NCI-H226 (cell line): Measurements from ENCODE around the gene MPPED1.

Experiments used
- DNase-seq: peaks from one replicate; pipeline ENCODE4 v3.0.0-alpha.2; 2015

The MPPED1 gene

DNA sequence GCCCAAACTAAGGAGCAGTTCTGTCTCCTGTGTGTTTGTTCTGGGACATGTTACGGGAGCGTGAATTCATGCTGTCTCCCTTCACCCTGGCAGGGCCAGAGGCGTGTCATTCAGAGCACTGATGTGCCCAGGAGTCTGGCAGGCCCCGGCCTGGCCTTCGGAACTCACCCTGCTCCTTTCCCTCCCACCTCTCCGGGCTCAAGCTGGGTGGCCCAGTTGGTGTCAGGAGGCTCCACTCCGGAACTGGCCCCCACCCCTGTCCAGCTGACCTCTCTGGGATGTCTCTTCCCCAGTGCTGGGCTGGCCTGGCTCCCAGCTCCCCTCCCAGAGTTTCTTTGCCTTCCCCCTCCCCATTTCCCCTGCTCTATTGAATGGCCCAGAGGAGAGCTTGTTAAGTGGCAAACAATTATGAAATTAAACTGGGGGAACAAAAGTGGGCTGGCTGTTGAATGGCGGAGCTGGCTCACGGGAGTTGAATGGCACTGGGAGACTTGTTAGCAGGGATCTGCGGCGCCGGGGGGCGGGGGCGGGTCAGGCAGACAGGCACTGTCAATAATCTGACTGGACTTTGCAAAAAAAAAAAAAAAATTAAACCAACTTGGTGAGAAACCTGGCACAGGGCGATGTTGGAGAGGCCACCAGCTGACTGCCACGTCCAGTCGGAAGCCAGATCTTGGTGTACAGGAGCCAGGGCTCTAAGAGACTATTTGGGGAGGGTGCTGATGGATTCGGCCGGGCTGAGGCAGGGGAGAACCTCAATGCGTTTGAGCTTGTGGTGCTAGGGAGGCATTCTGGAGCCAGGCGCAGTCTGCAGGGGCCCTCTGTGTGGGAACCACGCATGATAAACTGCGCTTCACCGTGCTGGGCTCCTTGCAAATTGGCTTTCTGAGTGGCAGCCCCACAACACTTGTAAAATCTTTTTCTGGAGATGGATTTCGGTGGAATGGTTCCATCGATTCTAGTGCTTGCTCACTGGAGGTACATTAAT, 1.3 kb downstream of the MPPED1 start:
- DNase-seq: no peak

DNA sequence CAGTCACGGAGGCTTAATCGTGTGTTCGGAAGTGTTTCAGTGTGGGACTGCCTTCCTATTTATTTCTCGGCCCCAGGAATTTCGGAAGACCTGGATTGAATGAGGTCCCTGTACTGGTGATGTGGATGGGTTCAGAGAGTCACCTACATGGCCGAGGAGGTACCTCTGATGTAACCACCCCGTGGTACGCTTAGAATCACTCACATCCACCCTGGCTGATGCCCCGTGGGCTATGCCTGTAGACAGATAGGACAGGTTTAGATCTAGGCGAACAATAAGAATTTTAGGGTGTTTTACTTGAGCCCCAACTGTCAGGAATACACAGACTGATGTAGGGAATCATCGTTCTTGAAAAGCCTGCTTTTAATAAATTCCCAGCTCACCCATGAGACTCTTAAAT, 2.0 kb downstream of the MPPED1 start:
- no peak for DNase-seq

DNA sequence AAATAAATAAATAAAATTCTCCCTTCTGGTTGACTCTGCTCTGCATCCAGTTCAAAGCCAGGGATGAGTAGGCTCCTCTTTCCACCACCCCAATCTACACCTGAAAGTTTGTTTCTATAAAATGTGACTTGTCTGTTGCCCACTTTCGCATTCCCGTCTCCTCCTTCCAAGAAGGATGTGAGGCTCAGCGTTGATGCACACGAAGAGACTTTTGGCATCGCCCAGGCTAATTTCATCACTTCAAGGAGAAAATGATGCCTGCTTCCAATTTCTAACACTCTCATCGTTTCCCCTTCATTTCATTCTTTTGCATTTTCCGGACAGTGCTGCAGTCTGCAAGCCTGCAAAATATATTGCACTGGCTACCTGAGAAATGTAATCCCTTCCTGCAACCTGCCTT, 3.9 kb downstream of the MPPED1 start:
- DNase-seq: no peak

DNA sequence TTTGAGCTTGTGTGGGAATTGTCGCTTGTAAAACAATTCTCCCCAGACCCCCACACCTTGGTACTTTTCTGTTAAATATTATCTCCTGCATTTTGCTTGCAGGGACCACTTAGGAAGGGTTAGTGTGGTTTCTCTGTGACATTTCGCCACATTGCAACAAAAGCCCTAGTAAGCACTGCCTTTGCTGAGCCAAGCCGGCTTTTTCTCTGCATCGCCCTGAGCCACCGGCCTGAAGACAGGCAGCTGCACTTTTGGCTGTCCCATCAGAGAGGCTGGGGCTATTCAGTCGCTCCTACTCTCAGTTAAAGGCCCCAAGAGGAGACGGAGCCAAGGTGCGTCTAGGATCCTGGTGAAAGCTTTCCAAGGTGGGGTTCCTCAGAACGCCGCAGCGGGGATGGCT, 5.7 kb downstream of the MPPED1 start:
- DNase-seq: no peak

DNA sequence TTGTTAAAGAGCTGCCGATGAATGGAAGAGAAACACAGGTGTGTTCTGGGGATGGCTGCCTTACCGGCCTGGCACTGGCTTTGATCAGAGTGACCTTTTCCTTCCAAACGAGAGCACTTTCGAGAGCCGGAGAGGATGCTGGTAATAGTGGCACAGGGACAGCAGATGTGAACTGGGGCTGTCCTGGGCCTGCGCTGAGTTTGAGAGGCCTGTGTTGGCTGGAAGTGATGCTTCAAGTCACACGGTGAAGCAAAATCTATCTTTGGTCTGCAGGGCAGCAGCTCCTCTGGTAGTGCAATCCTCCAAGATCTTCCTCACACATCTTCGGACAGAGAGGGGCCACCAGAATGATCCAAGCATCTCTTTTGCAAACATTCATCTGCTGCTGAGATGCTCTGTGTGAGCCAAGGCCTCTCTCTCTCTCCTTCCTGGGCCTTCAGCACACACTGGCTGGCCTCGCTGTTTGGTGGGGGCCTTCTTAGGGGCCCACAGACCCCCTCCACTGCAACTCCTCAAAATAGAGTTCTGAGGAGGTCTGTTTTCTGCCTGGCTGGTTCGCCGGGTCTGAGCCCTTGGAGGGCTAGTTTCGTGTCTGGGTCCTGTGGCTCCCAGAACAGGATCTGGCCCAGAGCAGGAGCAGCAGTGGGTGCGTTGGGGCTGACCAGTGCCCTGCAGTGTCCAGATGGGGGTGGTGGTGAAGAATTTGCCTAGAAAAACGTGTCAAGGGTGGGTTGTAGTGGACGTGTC, 6.4 kb downstream of the MPPED1 start:
- DNase-seq: no peak

DNA sequence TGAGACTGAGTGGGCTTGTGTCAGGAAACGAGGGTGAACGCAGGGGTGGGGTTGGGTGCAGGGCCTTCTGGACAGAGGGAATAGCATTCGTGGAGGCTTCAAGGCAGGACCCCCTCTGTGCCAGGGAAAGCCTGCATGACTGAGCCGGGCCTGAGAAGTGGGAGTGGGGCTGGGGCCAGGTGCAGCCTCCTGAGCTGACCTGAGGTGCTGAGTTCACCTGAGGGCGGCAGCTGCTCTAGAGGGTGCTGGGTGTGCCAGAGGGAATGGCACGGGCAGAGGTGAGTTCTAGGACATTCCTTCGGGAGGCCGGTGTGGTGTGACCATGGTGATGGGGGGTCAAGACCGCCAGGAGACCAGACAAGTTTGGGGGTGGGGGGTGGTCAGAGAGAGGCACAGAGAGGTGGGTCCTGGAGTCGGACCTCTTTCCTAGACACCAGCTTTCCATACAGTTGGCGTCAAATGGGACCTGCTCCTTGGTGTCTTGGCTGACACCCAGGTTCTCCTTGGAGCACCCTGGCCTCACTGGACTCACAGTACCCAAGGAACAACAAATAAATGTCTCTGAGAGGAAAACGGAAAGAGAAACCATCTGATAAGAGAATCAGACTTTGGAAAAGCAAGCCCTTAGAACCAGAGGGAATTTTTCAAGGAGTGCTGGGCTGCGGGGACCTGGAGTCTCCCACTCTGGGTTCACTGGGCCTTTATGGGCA, 7.7 kb downstream of the MPPED1 start:
- no peak for DNase-seq

DNA sequence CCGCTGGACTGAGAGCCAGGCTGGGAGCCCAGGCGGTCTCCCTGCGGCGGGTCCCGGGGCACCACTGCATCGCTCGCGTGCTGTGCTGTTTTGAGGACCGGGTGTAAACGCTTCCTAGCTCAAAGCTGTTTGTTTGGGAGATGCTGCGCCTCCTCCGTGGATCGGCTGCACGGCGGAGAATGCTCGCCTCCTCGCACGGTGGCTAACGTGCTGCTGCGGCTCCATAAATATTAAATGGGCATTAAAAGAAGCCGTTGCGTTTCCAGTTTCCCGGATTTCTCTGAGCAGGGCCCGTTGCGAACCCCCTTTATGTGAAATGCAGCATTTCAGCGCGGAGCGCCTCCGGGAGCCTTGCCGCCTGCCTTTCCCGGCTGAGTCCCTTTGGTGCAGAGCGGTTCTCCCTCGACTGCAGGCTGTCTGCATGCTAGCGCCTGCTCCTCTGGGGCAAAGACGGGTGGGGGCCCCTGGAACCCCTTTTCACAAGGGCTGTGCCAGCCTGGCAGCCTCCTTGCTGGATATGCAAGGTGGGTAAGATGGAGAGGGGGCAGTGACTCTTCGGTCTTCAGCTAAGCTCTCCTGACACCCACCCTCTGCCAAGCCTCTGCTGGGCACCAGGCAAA, 9.3 kb downstream of the MPPED1 start:
- no peak for DNase-seq

DNA sequence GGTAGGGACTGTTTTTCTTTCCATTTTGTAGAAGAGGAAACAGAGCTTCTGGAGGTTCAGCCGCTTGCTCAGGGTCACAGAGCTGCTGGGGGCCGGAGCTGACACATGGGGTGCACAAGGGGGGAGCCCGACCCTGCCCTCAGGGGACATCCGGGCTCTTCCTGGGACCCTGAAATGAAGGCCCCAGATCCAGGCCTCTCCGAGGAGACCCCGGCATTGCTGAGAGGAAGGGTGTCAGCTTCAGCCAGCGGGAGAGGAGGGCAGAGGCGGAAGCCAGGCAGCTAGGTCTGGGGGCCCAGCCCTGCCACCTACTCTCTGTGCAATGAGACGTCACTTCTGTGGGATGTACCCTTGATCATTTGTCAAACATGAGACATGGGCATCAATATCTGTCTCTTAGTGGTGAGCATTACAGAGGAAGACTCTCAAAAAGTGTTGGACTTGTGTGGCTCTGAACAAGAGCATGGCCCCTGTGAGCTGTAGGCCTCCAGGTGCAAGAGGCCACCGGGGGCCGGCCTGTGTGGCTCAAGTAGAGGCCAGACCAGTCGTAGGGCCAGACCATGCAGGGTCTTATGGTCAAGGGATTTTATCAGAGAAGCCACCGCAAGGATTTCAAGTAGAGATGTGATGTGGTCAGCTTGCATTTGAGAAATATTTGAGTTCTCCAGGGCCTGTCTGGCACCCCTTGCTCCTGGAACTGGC, 10.3 kb downstream of the MPPED1 start:
- no peak for DNase-seq

DNA sequence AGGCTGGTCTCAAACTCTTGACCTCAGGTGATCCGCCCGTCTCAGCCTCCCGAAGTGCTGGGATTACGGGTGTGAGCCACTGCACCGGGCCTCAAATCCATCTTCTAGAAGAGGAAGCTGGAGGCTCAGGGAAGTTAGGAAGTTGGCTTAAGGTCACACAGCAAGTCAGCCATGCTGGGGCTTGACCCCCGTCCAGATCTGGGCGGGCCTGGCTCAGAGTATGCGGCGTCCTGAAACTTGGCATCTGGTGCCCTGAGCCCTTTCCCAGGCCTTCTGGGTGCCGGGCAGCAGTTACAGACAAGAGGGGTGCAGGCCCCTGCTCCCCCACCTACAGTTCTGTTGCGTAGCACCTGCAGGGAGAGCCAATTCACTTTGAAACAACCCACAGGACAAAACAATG, 11.2 kb downstream of the MPPED1 start:
- no peak for DNase-seq

DNA sequence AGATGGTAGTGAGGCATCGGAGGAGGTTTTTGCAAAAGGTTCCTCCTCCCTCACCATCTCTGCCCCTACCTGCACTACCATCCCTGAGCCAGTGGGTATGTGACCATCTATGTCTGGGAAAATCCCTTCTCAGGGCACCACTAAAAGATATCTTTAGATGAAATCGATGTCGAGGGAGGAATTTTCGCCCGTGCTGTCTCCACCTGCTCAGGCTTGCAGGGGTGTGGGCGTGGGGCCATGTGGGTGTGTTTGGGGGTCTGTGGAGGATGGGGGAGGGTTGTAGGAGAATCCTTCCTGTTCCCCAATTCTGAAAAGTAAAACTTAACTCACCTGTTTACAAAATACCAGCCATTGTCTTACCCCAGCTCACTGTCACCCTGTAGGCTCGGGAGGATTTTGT, 12.4 kb downstream of the MPPED1 start:
- no peak for DNase-seq

DNA sequence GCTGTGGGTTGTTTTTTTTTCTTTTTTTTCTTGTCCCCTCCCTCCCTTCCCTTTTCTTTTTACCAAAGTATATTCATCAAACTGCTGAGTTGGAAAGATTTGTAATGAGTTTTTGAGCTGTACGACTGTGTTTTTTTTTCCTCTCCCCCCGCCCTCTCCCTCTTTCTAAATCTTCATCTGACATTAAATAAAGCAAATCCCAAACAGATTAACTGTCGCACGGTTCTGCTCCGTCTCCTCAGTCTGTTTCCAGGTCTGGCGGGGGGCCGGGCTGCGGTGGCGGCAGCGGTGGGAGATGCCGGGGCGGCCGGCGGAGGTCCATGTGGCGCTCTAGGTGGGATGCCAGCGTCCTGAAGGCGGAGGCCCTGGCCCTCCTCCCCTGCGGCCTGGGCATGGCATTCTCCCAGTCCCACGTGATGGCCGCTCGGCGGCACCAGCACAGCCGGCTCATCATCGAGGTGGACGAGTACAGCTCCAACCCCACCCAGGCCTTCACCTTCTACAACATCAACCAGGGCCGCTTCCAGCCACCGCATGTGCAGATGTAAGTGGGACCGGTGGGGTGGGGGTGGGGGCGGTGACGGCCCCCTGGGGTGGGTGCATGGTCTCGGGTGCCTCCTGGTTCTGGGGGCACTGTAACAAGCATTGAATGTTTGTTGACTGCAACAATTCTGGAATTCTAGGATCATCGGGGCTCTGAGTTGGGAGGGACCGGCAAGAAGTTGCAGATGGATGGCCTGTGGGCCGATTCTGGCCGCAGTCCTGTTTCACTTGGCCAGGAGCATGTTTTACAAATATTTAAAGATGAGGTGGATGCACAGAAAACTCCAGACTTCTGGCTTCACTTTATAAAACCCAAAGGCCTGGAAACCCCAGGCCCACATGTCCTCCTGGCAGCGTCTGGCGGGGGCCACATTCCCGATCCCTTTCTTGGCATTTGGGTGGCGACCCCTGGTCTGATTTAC, 13.1 kb downstream of the MPPED1 start:
- no peak for DNase-seq

DNA sequence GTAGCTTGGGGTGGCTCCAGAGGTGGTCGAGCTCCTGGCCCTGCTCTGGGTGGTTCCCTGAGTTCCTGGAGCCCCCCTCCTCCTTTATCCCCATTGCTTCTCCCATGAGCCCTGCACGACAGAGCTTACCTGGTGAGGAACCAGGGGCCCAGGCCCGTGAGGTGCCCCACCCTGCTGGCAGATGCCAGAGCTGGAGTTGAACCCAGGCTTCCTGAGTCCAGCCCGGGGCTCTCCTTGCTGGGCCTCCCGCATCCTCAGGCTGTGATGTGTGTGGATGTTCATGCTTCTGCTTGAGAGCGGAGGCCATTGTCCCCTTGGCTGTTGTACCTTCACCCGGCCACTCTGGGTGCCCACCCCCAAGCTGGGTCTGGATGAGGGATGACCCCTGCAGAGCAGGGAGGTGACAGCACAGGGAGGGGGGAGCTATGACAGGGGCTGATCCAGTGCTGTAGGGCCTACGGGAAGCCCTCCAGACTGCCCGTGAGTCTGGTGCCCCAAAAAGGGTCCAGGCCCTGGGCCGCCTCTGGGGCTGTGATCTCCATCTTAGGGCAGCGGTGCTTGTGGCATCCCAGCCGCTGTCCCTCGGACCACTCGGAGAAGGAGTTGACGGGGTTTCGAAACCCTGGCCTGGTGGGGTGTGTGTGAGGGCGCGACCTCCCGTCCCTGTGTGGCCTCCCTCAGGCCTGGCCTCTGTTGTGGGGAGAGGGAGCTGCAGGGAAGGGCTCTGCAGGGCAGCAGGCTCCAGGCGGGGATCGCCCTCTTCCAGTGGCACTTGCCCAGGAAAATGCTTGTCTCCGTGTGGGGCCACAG, 14.4 kb downstream of the MPPED1 start:
- no peak for DNase-seq

DNA sequence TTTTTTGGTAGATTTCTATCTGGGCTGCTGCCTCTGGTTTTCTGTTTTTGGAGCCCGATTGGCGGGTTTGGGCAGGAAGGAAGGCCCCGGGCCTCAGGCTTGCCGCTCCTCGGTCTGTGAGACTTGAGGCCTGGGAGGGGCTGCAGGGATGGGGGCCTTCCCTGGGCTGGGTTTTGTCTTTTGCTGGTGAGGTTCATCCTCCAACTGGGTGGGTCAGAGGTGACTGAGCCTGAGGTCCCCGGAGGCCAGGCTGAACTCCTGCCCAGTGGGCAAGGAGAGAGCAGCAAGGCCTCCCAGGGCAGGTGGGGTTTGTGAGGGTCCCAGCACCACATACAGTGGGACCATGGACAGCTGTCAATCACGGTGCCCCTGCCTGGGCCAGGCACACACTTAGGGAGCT, 15.0 kb downstream of the MPPED1 start:
- DNase-seq: no peak

DNA sequence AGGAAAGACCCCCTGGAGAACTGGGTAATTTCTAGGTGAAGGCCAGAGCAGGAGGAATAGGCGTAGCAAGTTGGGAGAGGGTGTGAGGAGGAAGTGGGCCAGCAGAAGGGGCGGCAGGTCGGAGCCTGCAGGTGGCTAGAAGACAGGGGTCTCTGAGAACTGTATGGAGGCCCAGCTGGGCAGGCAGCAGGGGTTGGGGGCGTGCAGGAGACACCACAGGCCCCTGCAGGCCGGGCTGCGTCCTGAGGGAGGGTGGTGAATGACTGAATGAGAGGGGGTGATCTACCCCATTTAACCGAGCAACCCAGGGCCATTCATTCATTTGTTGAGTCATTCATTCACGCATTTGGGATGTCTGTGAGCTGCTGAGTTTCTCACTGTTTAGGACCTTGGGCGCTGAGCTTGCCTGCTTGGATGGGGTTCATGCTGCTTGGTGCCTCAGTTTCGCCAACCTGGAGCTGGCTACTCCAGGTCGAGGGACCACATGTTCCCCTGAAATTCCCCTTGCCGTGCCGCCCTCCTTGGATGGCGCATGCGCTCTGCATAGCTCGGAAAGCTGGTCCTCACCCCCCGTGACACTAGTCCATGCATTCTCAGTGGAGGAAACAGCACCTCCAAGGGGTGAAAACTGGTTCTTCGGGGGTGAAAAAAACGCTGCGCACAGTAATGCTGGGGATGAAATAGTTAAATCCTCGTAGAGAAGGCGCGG, 15.6 kb downstream of the MPPED1 start:
- no peak for DNase-seq

DNA sequence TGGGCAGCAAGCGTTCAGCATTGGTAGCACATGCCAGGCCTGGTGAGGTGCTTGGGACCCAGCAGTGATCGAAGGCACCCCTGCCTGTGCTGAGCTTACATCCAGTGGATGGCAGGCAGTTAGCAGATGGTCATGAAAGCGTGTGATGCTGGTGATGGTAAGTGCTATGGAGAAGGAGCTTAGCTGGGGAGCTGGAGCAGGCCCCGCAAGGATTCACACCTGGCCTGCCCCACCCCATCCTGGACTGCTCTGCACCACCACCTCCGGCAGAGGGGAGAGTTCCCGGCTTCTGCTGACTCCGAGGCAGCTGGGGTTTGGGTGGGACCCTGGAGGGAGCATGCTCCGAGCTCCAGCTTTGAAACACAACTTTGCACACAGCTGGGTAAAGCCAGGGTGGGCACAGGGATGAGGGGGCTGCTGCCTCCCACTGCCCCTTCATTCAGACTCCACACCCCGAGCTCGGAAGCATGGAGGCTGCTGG, 16.2 kb downstream of the MPPED1 start:
- no peak for DNase-seq

DNA sequence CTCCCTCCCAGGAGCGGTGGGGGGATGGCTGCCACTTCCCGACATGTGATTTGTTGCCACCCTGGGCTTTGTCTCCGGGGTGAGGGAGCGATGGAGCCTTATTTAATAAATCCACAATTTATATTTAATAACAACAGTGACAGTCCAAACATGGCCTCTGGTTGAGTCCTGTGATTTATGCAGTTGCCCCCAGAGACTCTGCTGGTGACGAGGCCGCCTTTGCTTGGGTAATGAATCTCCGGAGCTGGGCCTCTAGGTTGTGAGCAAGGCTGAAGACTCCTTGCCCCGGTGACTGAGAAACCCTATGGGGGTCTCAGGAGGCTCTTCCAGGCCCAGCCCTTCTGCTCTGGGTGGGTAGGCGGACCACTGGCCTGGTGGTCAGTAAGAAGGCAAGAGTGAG, 16.7 kb downstream of the MPPED1 start:
- DNase-seq: no peak

DNA sequence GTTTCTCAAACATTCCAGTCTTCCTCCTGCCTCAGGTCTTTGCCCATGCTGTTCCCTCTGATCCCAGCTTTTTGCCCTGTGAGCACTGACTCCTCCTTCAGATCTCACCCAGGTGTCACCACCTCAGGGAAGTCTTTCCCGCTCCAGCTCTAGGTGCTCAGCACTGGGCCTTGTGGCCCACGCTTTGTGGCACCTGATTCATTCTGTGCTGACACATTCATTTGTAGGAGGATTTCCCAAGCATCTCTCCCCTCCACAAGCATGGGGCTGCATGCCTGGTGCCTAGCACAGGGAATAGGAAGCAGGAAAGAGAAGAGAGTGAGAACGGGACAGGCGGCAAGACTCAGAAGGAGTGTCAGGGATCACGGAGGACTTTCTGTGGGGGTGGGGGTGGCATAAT, 17.6 kb downstream of the MPPED1 start:
- DNase-seq: no peak

DNA sequence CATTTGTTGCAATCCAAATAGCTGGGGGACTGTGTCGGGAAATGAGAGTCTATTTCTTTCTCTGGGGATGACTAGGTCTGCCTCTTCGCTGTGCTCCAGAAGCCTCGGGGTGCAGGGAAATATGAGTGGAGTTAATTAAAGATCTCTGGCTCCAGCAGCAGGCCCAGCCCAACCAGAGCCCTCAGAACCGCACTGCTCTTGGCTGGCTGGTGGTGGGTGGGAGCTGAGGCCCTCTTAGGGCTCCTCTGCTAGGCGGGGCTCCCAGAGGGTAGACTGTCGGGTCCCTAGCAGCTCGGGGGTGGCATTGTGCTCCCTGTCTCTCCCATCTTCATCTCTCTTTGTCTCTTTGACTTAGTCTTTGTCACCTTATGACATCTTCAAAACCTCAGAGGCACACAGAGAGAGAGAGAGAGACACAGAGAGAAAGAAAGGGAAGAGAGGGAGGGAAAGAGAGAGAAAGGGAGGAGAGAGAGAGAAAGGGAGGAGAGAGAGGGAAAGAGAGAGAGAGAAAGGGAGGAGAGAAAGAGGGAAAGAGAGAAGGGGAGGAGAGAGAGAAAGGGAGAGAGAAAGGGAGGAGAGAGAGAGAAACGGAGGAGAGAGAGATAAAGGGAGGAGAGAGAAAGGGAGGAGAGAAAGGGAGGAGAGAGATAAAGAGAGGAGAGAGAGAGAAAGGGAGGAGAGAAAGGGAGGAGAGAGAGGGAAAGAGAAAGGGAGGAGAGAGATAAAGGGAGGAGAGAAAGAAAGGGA, 20.2 kb downstream of the MPPED1 start:
- no peak for DNase-seq
